SU-DHL-6 (cell line): Measurements from ENCODE around the gene RBM24.
"Not testable (repeated sequence)": the region's sequence is repeated elsewhere in the genome, so short reads cannot be mapped to it uniquely, and the experiment has no call there.

Experiments
- H2AFZ ChIP-seq: fragments of 200-600 bp; sonication (generic); 2 replicates; pipeline ENCODE4 v1.6.1; 2014; ENCODE audit warnings: low read depth, mild to moderate bottlenecking, moderate library complexity, mixed read lengths, antibody characterized with exemption, low read length; ENCODE audit not compliant: severe bottlenecking
- H3F3A ChIP-seq: fragments of 200-600 bp; shearing (Covaris generic); 2 replicates; pipeline ENCODE4 v1.6.0; 2016; ENCODE audit warnings: antibody characterized with exemption, mild to moderate bottlenecking; ENCODE audit not compliant: insufficient read depth
- H3K27ac ChIP-seq: fragments of 200-600 bp; sonication (generic); 2 replicates; pipeline ENCODE4 v1.5.1; 2016; ENCODE audit warnings: low read depth, mild to moderate bottlenecking, low read length, moderate library complexity, mixed read lengths
- H3K27me3 ChIP-seq: fragments of 200-600 bp; sonication (generic), shearing (Covaris generic); 2 replicates; pipeline ENCODE4 v1.6.0; 2014; ENCODE audit warnings: mild to moderate bottlenecking, low read length
- H3K36me3 ChIP-seq: fragments of 200-600 bp; sonication (generic); 2 replicates; pipeline ENCODE4 v1.6.1; 2014; ENCODE audit warnings: mild to moderate bottlenecking, low read length, mixed read lengths
- H3K4me2 ChIP-seq: fragments of 300-600, 200-600 bp; shearing (Covaris generic), sonication (generic); 2 replicates; pipeline ENCODE4 v1.6.0; 2014; ENCODE audit warnings: low read length, low read depth, mild to moderate bottlenecking; ENCODE audit not compliant: poor library complexity, severe bottlenecking
- H3K4me3 ChIP-seq: fragments of 200-600 bp; sonication (generic); 2 replicates; pipeline ENCODE4 v1.5.1; 2014; ENCODE audit warnings: antibody characterized with exemption, low read length, mild to moderate bottlenecking, mixed read lengths; ENCODE audit not compliant: insufficient read depth, poor library complexity, severe bottlenecking
- H3K79me2 ChIP-seq: fragments of 200-600 bp; sonication (generic); 2 replicates; pipeline ENCODE4 v1.6.1; 2014; ENCODE audit warnings: mild to moderate bottlenecking, low read length, moderate library complexity; ENCODE audit not compliant: insufficient read depth
- H3K9ac ChIP-seq: fragments of 200-600 bp; sonication (generic); 2 replicates; pipeline ENCODE4 v1.7.0; 2014; ENCODE audit warnings: mild to moderate bottlenecking, low read length
- H3K9me2 ChIP-seq: fragments of 200-600 bp; sonication (generic); replicated peaks from 2 replicates; pipeline ENCODE4 v1.6.1; 2014; ENCODE audit warnings: low read length; ENCODE audit not compliant: insufficient read depth
- H3K9me3 ChIP-seq: fragments of 200-600 bp; sonication (generic); 2 replicates; pipeline ENCODE4 v1.6.1; 2014; ENCODE audit warnings: low read length, mixed read lengths; ENCODE audit not compliant: insufficient read depth
- H4K20me1 ChIP-seq: fragments of 200-600 bp; sonication (generic); 2 replicates; pipeline ENCODE4 v1.6.1; 2014; ENCODE audit warnings: low read depth, mild to moderate bottlenecking, antibody characterized with exemption, low read length, moderate library complexity, mixed read lengths
- CTCF ChIP-seq: fragments of 200-600 bp; sonication (generic); IDR thresholded peaks from one replicate; pipeline ENCODE4 v1.5.1; 2017; ENCODE audit warnings: antibody characterized with exemption, mild to moderate bottlenecking, low read length, moderate library complexity; ENCODE audit not compliant: insufficient read depth, poor library complexity, severe bottlenecking
- EZH2phosphoT487 ChIP-seq: fragments of 200-600 bp; sonication (generic), shearing (Covaris generic); conservative IDR thresholded peaks from 2 replicates; pipeline ENCODE4 v1.6.1; 2018; ENCODE audit warnings: mild to moderate bottlenecking, antibody characterized with exemption, low read length, moderate library complexity, mixed read lengths

RBM24 gene

GRCh38 chr6:17305219-17306001 lies 24.2 kb downstream of the RBM24 start:
- Histone ChIP-seq H3K4me3 (no peak overlapping the region), H3K4me2 (no peak overlapping the region), H2AFZ (no peak overlapping the region), H3F3A (no peaks in the 10 kb centered on the region), H3K9me2 (no peaks in the 10 kb centered on the region), H3K36me3 (no peaks in the 10 kb centered on the region), H3K9me3 (no peaks in the 10 kb centered on the region), H4K20me1 (no peaks in the 10 kb centered on the region), H3K79me2 (no peaks in the 10 kb centered on the region), H3K9ac (no peak overlapping the region), H3K27ac (no peak overlapping the region), H3K27me3 (no peaks in the 10 kb centered on the region)
- TF ChIP-seq EZH2phosphoT487 (no peak), CTCF (no peak)

GRCh38 chr6:17311595-17312311 lies 30.6 kb downstream of the RBM24 start:
- Histone ChIP-seq H3K9me2 (no peaks in the 10 kb centered on the region; the same call in 1 of the 2 replicates), H4K20me1 (no peaks in the 10 kb centered on the region), H3K9ac (no peak overlapping the region), H3K27ac (no peak overlapping the region), H3K27me3 (no peaks in the 10 kb centered on the region), H3K4me2 (no peak overlapping the region), H3K4me3 (no peak overlapping the region), H3F3A (no peaks in the 10 kb centered on the region), H3K9me3 (no peaks in the 10 kb centered on the region), H3K36me3 (no peaks in the 10 kb centered on the region), H3K79me2 (no peaks in the 10 kb centered on the region), H2AFZ (no peak overlapping the region)
- TF ChIP-seq CTCF, result no peak
- no peak for TF ChIP-seq EZH2phosphoT487

- H3K4me3 ChIP-seq, H3F3A ChIP-seq, H3K27ac ChIP-seq, H4K20me1 ChIP-seq, H3K9ac ChIP-seq, H3K9me2 ChIP-seq, H2AFZ ChIP-seq, H3K9me3 ChIP-seq, H3K36me3 ChIP-seq, H3K79me2 ChIP-seq, H3K4me2 ChIP-seq, H3K27me3 ChIP-seq: not testable (repeated sequence)
Measured at GRCh38 chr6:17313238-17313637, 32.1 kb downstream of the RBM24 start.

GRCh38 chr6:17313971-17314370 lies 32.8 kb downstream of the RBM24 start:
- Histone ChIP-seq H3K4me2 (no peak overlapping the region), H3F3A (no peaks in the 10 kb centered on the region), H2AFZ (no peak overlapping the region), H3K27ac (no peak overlapping the region), H3K27me3 (no peaks in the 10 kb centered on the region), H3K36me3 (no peaks in the 10 kb centered on the region), H3K9ac (no peak overlapping the region), H3K79me2 (no peaks in the 10 kb centered on the region), H3K9me3 (no peaks in the 10 kb centered on the region), H3K9me2 (no peaks in the 10 kb centered on the region; the same call in 1 of the 2 replicates), H3K4me3 (no peak overlapping the region), H4K20me1 (no peaks in the 10 kb centered on the region)
- TF ChIP-seq CTCF (no peak), EZH2phosphoT487 (no peak)
